Caco-2 (cell line): ENCODE measurements around the gene LCN1. TPM values are rescaled to one million over a fixed set of nuclear protein-coding genes. Genes with fewer than 3 reads are reported as not detected.

Experiments
- BruUV-seq: library from RNA; stranded (reverse); fragments of 400-500 nt; replicated peaks from 2 replicates; lab custom pipeline; 2021; lab: Mats Ljungman, UMichigan
- CTCF ChIA-PET: fragments of 300-600 bp; sonication (Branson Sonifier 250); formaldehyde crosslinking; loops from one replicate; lab custom pipeline; 2022; ENCODE audit warnings: antibody characterized with exemption; lab: Charles Lee
- POLR2A ChIA-PET: fragments of 300-600 bp; sonication (Branson Sonifier 250); formaldehyde crosslinking; loops from one replicate; lab custom pipeline; 2022; ENCODE audit warnings: antibody characterized with exemption; lab: Charles Lee
- DNase-seq, 2 experiments: peaks; one replicate each; pipeline versions ENCODE4 v3.0.0 to v3.0.0-alpha.2; 2020 to 2022
- H3K27me3 ChIP-seq: replicated peaks from 2 replicates; pipeline ENCODE4 v1.6.0; 2011; ENCODE audit warnings: low read length; ENCODE audit not compliant: control insufficient read depth, insufficient read depth
- H3K36me3 ChIP-seq: 2 replicates; pipeline ENCODE4 v1.5.1; 2011; ENCODE audit warnings: low read length; ENCODE audit not compliant: control insufficient read depth, insufficient read depth
- H3K4me1 ChIP-seq: fragments of 250-450 bp; sonication (Bioruptor Pico); 2 replicates; pipeline ENCODE4 v1.5.1; 2020; ENCODE audit warnings: mild to moderate bottlenecking
- H3K4me3 ChIP-seq: 2 replicates; pipeline ENCODE4 v1.5.1; 2011; ENCODE audit warnings: low read depth, mild to moderate bottlenecking, control low read depth, low read length
- H3K9me3 ChIP-seq: fragments of 250-450 bp; sonication (Bioruptor Pico); 2 replicates; pipeline ENCODE4 v1.5.1; 2020; ENCODE audit warnings: mild to moderate bottlenecking, moderate library complexity
- H3K27ac Mint-ChIP-seq: one replicate; pipeline ENCODE4 v1.8.0; 2022; ENCODE audit warnings: mixed read lengths; ENCODE audit not compliant: unreplicated experiment
- H3K27me3 Mint-ChIP-seq: one replicate; pipeline ENCODE4 v1.8.0; 2022; ENCODE audit warnings: mixed read lengths; ENCODE audit not compliant: insufficient read depth, unreplicated experiment
- H3K36me3 Mint-ChIP-seq: one replicate; pipeline ENCODE4 v1.8.0; 2022; ENCODE audit warnings: mild to moderate bottlenecking, mixed read lengths; ENCODE audit not compliant: insufficient read depth, unreplicated experiment
- H3K4me1 Mint-ChIP-seq: one replicate; pipeline ENCODE4 v1.8.0; 2022; ENCODE audit warnings: low read depth, mixed read lengths; ENCODE audit not compliant: unreplicated experiment
- H3K4me3 Mint-ChIP-seq: one replicate; pipeline ENCODE4 v1.8.0; 2022; ENCODE audit warnings: mild to moderate bottlenecking, moderate library complexity, mixed read lengths; ENCODE audit not compliant: unreplicated experiment
- H3K9me3 Mint-ChIP-seq: one replicate; pipeline ENCODE4 v1.8.0; 2022; ENCODE audit warnings: mixed read lengths; ENCODE audit not compliant: unreplicated experiment
- intact Hi-C: fragments of 100-400 bp; cut with micrococcal nuclease; formaldehyde crosslinking; loops from one replicate; pipeline ENCODE4 v1.10.0; 2022; ENCODE audit not compliant: unreplicated experiment
- total RNA-seq: library from RNA; stranded (reverse); gene quantifications from 2 replicates; pipeline ENCODE4 v1.2.3, GENCODE V29; 2022
- TF ChIP-seq, protein P1 (sequence below), 2 experiments: fragments of 200-600 bp in 1 of 2; IDR thresholded peaks; 1 replicate in 1 of 2; 2 replicates in 1 of 2; pipeline versions ENCODE4 v1.5.1 to v1.8.0; 2011 to 2022; ENCODE audit warnings: antibody characterized with exemption in 1 of 2, control low read depth in 1 of 2, inconsistent platforms in 1 of 2, low read depth in 1 of 2, low read length in 1 of 2, mild to moderate bottlenecking in 1 of 2, moderate library complexity in 1 of 2; ENCODE audit not compliant: insufficient read depth in 1 of 2, severe bottlenecking in 1 of 2, unreplicated experiment in 1 of 2

LCN1 gene
- total RNA-seq, 1 experiment from 2014 or later: not detected

- no peaks in the 10 kb centered on the region for H3K4me1 Mint-ChIP-seq
- Histone ChIP-seq H3K4me1 (no peaks in the 10 kb centered on the region), H3K4me3 (no peak overlapping the region), H3K36me3 (no peaks in the 10 kb centered on the region; the same call in 1 of the 2 replicates), H3K27me3 (no peaks in the 10 kb centered on the region), H3K9me3 (no peaks in the 10 kb centered on the region)
- no peak overlapping the region for H3K27ac Mint-ChIP-seq
- H3K4me3 Mint-ChIP-seq: no peak overlapping the region
- intact Hi-C loops: no loop called here
- ChIA-PET CTCF (no interaction called here), POLR2A (no interaction called here)
- BruUV-seq: no TSS peak
- no peak for DNase-seq
- peaks cover 25% of the 10 kb centered on the region for H3K36me3 Mint-ChIP-seq
- no peaks in the 10 kb centered on the region for H3K9me3 Mint-ChIP-seq
- TF ChIP-seq, protein P1, sequence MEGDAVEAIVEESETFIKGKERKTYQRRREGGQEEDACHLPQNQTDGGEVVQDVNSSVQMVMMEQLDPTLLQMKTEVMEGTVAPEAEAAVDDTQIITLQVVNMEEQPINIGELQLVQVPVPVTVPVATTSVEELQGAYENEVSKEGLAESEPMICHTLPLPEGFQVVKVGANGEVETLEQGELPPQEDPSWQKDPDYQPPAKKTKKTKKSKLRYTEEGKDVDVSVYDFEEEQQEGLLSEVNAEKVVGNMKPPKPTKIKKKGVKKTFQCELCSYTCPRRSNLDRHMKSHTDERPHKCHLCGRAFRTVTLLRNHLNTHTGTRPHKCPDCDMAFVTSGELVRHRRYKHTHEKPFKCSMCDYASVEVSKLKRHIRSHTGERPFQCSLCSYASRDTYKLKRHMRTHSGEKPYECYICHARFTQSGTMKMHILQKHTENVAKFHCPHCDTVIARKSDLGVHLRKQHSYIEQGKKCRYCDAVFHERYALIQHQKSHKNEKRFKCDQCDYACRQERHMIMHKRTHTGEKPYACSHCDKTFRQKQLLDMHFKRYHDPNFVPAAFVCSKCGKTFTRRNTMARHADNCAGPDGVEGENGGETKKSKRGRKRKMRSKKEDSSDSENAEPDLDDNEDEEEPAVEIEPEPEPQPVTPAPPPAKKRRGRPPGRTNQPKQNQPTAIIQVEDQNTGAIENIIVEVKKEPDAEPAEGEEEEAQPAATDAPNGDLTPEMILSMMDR (IDR thresholded peaks at IDR 0.05; ENCODE audit: insufficient read depth in 1 of 2, low read depth in 1 of 2, low read length in 1 of 2, severe bottlenecking in 1 of 2, unreplicated experiment in 1 of 2): no peak
- H3K27me3 Mint-ChIP-seq: no peaks in the 10 kb centered on the region
These were observed 35.9 kb upstream of the LCN1 start for GRCh38 chr9:135485385-135485784.

GRCh38 chr9:135485832-135486231 lies 35.4 kb upstream of the LCN1 start:
- Histone ChIP-seq H3K27me3 (no peaks in the 10 kb centered on the region), H3K36me3 (no peaks in the 10 kb centered on the region; the same call in 1 of the 2 replicates), H3K4me1 (peaks cover 3% of the 10 kb centered on the region), H3K9me3 (no peaks in the 10 kb centered on the region), H3K4me3 (no peak overlapping the region)
- Mint-ChIP-seq H3K27ac (no peak overlapping the region), H3K4me3 (no peak overlapping the region), H3K9me3 (no peaks in the 10 kb centered on the region), H3K4me1 (no peaks in the 10 kb centered on the region), H3K27me3 (no peaks in the 10 kb centered on the region), H3K36me3 (peaks cover 25% of the 10 kb centered on the region)
- POLR2A ChIA-PET: no interaction called here
- TF ChIP-seq, protein P1 (IDR thresholded peaks at IDR 0.05; ENCODE audit: insufficient read depth in 1 of 2, low read depth in 1 of 2, low read length in 1 of 2, severe bottlenecking in 1 of 2, unreplicated experiment in 1 of 2): no peak
- intact Hi-C loops: no loop called here
- BruUV-seq: no TSS peak
- DNase-seq: no peak
- CTCF ChIA-PET: no interaction called here

DNA sequence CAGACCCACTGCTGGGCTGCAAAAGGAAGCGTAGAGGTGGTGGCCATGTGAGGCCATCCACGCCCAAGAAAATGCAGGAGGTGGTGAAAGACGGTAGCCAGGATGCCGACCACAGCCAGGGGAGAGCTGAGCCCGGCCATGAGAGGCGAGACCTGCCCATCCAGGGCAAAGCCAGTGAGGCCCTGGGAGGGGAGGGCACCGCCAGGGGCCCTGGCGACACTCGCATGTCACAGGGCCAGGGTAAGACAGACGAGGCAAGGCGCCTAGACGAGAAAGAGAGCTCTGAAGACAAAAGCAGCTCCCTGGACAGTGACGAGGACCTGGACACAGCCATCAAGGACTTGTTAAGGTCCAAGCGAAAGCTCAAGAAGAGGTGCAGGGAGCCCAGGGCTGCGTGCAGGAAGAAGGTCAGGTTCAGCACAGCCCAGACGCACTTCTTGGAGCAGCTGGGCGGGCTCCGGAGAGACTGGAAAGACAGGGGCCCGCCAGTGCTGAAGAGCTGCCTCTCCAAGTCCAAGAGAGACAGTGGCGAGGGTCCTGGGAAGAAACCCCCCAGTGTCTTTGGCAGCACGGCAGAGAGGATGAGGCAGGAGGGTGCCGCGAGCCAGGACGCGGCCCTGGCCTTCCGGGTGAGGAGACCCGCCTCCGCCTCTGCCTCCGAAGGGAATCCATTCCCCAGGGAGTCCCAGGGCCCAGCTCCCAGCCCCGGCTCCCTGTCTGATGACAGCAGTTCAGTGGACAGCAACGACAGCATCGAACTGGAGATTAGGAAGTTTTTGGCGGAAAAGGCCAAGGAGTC lies 34.8 kb upstream of the LCN1 start:
- H3K27me3 ChIP-seq: no peaks in the 10 kb centered on the region
- no peaks in the 10 kb centered on the region for H3K9me3 ChIP-seq
- TF ChIP-seq, protein P1 (IDR thresholded peaks at IDR 0.05; ENCODE audit: insufficient read depth in 1 of 2, low read depth in 1 of 2, low read length in 1 of 2, severe bottlenecking in 1 of 2, unreplicated experiment in 1 of 2): no peak
- Mint-ChIP-seq H3K27me3 (no peaks in the 10 kb centered on the region), H3K36me3 (peaks cover 25% of the 10 kb centered on the region), H3K4me1 (no peaks in the 10 kb centered on the region), H3K9me3 (no peaks in the 10 kb centered on the region), H3K4me3 (no peak overlapping the region), H3K27ac (no peak overlapping the region)
- H3K36me3 ChIP-seq: no peaks in the 10 kb centered on the region; the same call in 1 of the 2 replicates
- no peak for DNase-seq
- ChIA-PET CTCF (no interaction called here), POLR2A (no interaction called here)
- intact Hi-C loops: no loop called here
- no peak overlapping the region for H3K4me3 ChIP-seq
- BruUV-seq: no TSS peak
- H3K4me1 ChIP-seq: peaks cover 9% of the 10 kb centered on the region
